ENCODE data around the gene CCDC170.

The CCDC170 gene

GRCh38 chr6:151609146-151609902 lies 115.5 kb downstream of the CCDC170 start:
- H3K4me3 ChIP-seq (ENCODE audit: low read depth, low read length): no peak overlapping the region
- no peak for DNase-seq (ENCODE audit: low read depth)

GRCh38 chr6:151610326-151610725 lies 116.5 kb downstream of the CCDC170 start:
- no peak for DNase-seq (ENCODE audit: low read depth)
- H3K4me3 ChIP-seq (ENCODE audit: low read depth, low read length): no peak overlapping the region

GRCh38 chr6:151614630-151615029 lies 120.8 kb downstream of the CCDC170 start:
- no peak overlapping the region for H3K4me3 ChIP-seq (ENCODE audit: low read depth, low read length)
- DNase-seq (ENCODE audit: low read depth): no peak

GRCh38 chr6:151616091-151616513 lies 122.3 kb downstream of the CCDC170 start:
- DNase-seq (ENCODE audit: low read depth): no peak
- no peak overlapping the region for H3K4me3 ChIP-seq (ENCODE audit: low read depth, low read length)

GRCh38 chr6:151616600-151616999 lies 122.8 kb downstream of the CCDC170 start:
- no peak overlapping the region for H3K4me3 ChIP-seq (ENCODE audit: low read depth, low read length)
- no peak for DNase-seq (ENCODE audit: low read depth)

- H3K4me3 ChIP-seq (ENCODE audit: low read depth, low read length): no peak overlapping the region
- no peak for DNase-seq (ENCODE audit: low read depth)
Observed at GRCh38 chr6:151617539-151617938, 123.7 kb downstream of the CCDC170 start.

GRCh38 chr6:151618717-151619116 lies 124.9 kb downstream of the CCDC170 start:
- no peak for DNase-seq (ENCODE audit: low read depth)
- H3K4me3 ChIP-seq (ENCODE audit: low read depth, low read length): no peak overlapping the region

GRCh38 chr6:151620179-151620578 lies 126.4 kb downstream of the CCDC170 start:
- DNase-seq (ENCODE audit: low read depth): no peak
- H3K4me3 ChIP-seq (ENCODE audit: low read depth, low read length): no peak overlapping the region

- no peak overlapping the region for H3K4me3 ChIP-seq (ENCODE audit: low read depth, low read length)
- DNase-seq (ENCODE audit: low read depth): no peak
Observed at GRCh38 chr6:151624071-151624470, 130.3 kb downstream of the CCDC170 start.

GRCh38 chr6:151624481-151624880 lies 130.7 kb downstream of the CCDC170 start:
- H3K4me3 ChIP-seq (ENCODE audit: low read depth, low read length): no peak overlapping the region
- no peak for DNase-seq (ENCODE audit: low read depth)

GRCh38 chr6:151624900-151625536 lies 131.2 kb downstream of the CCDC170 start:
- DNase-seq (ENCODE audit: low read depth): no peak
- no peak overlapping the region for H3K4me3 ChIP-seq (ENCODE audit: low read depth, low read length)

- no peak for DNase-seq (ENCODE audit: low read depth)
- H3K4me3 ChIP-seq (ENCODE audit: low read depth, low read length): no peak overlapping the region
Observed at GRCh38 chr6:151627689-151628444, 134.1 kb downstream of the CCDC170 start.

- no peak for DNase-seq (ENCODE audit: low read depth)
- H3K4me3 ChIP-seq (ENCODE audit: low read depth, low read length): no peak overlapping the region
Observed at GRCh38 chr6:151629791-151630190, 136.0 kb downstream of the CCDC170 start.

- no peak for DNase-seq (ENCODE audit: low read depth)
- no peak overlapping the region for H3K4me3 ChIP-seq (ENCODE audit: low read depth, low read length)
Observed at GRCh38 chr6:151630387-151630786, 136.6 kb downstream of the CCDC170 start.

GRCh38 chr6:151630991-151631655 lies 137.3 kb downstream of the CCDC170 start:
- H3K4me3 ChIP-seq (ENCODE audit: low read depth, low read length): no peak overlapping the region
- no peak for DNase-seq (ENCODE audit: low read depth)

- no peak overlapping the region for H3K4me3 ChIP-seq (ENCODE audit: low read depth, low read length)
- DNase-seq (ENCODE audit: low read depth): no peak
Observed at GRCh38 chr6:151632415-151632987, 138.7 kb downstream of the CCDC170 start.

GRCh38 chr6:151633526-151634335 lies 139.9 kb downstream of the CCDC170 start:
- no peak for DNase-seq (ENCODE audit: low read depth)
- H3K4me3 ChIP-seq (ENCODE audit: low read depth, low read length): no peak overlapping the region

GRCh38 chr6:151634336-151634720 lies 140.5 kb downstream of the CCDC170 start:
- DNase-seq (ENCODE audit: low read depth): no peak
- H3K4me3 ChIP-seq (ENCODE audit: low read depth, low read length): no peak overlapping the region

- no peak overlapping the region for H3K4me3 ChIP-seq (ENCODE audit: low read depth, low read length)
- DNase-seq (ENCODE audit: low read depth): no peak
Observed at GRCh38 chr6:151635741-151636140, 141.9 kb downstream of the CCDC170 start.

Measured in skeletal muscle cell (primary cell).